AG20443 (cell line): Measurements from ENCODE around the gene MMP7.

Experiments
- DNase-seq: peaks from one replicate; pipeline ENCODE4 v3.0.0; 2012; ENCODE audit warnings: low spot score, mixed read lengths

MMP7 gene

DNA sequence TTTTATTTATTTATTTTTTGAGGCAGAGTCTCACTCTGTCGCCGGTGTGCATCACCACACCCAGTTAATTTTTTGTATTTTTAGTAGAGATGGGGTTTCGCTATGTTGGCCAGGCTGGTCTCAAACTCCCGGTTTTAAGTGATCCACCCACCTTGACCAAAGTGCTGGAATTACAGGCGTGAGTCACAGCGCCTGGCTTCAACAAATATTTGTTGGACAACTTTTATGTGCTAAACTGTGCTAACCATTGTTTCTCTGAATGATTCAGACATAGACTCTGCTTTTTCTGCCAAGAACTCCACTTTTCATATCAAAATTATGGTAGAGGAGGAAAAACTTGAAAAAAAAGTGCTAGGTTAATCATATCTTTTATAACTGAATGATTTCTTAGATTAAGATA lies 36.3 kb downstream of the MMP7 start:
- DNase-seq, result peak; percentile 15

DNA sequence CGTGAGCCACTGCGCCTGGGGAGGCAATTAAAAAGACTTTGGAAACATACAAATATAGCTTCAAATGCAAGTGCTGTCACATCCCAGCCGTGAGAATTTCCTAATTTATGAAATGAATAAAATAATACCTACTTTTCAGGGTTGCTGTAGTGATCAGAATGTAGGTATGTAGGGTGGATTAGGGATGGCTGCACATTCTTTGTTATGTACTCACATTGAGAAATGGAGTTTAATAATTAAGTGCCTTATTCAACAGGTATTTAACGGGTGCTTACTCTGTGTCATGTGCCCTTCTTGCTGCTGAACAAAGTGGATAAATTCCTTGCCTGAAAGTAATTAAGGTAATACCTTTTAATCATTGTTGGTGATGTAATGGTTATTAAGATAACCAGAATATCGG lies 37.0 kb downstream of the MMP7 start:
- DNase-seq, result no peak

- DNase-seq, result no peak
These were observed 38.6 kb downstream of the MMP7 start for GRCh38 chr11:102491969-102492368.

GRCh38 chr11:102489186-102490145 lies 41.1 kb downstream of the MMP7 start:
- no peak for DNase-seq

- no peak for DNase-seq
These were observed 42.3 kb downstream of the MMP7 start for GRCh38 chr11:102488208-102488607.

GRCh38 chr11:102487214-102487613 lies 43.3 kb downstream of the MMP7 start:
- DNase-seq, result no peak

DNA sequence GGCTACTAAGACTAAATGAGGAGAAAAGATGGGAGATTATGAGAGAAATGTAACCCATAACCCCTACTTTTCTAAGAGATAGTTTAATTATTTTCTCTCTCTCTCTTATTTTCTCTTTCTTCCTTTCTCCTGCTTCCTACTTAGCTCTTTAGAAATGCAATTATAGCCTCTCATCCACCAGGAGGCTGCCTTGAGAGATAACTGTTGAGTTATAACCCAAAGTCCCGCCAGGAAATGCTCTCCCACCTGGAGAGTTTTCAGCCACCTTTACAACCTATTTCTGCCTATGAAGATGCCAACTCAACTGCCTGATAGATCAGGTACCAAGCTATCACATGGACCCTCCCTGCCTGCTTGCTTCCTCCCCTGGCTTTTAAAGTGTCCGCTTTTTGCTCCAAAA lies 44.0 kb downstream of the MMP7 start:
- DNase-seq, result no peak

GRCh38 chr11:102485095-102485722 lies 45.3 kb downstream of the MMP7 start:
- no peak for DNase-seq

DNA sequence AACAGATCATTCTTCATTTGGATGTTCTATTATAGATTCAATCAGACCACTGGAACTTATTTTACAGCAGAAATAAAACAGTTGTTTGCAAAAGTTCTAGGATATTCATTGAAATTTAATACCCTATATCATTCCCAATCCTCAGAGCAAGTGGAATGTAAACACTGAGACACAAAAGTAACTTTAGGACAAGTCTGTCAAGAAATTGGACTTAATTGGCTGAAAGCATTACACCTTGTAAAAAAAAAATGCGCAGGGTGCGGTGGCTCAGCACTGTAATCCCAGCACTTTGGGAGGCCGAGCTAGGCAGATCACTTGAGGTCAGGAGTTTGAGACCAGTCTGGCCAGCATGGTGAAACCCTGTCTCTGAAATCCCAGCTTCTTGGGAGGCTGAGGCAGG lies 48.1 kb downstream of the MMP7 start:
- DNase-seq, result no peak

DNA sequence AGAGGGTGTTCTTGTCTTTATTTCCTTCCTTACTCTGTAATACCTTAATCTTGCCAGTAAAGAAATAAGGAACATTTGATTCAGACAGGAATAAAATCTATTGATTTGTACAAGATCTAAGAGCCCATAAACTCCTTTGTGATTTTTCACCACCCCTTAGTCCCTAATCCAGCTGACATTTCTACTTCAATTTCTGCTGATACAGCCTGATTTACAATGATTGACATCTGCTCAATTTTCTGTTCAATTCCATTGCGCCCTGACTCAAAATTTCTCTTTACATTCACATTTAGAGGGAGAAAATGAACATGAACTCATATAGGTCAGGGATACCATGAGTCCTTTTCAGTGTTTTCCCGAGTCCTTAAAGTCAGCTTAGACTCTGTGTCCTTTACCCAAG lies 50.8 kb downstream of the MMP7 start:
- no peak for DNase-seq

DNA sequence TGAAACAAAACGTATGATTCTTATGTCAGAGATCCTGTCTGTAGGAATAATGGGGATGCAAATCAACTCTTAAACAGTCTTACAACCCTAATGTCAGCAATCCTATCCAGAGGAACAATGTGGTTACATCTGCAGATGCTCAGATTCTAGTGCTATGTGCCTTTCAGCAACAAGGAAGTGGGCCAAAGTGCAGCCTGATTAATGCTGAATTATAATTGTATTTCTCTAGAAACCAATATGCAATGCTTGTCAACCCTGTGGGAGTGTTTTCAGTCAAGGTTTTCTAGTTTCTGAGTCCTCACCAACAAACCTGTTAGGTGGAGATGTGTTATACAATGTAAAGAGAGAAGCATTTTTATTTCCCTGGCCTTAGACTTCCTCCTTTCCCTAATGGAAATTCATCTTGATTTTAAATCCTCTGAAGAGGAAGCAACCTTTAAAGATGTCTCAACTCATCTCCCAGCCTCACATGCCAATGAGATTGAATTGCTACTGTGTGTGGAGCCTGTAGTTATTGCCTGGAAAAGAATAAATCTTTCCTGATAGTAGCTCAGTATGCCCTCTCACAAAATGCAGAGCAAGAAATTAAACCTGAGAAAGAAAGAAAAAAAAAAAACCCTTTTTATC lies 51.8 kb downstream of the MMP7 start:
- DNase-seq, result no peak

- no peak for DNase-seq
These were observed 53.7 kb downstream of the MMP7 start for GRCh38 chr11:102476812-102477211.

GRCh38 chr11:102476069-102476468 lies 54.5 kb downstream of the MMP7 start:
- DNase-seq, result no peak

DNA sequence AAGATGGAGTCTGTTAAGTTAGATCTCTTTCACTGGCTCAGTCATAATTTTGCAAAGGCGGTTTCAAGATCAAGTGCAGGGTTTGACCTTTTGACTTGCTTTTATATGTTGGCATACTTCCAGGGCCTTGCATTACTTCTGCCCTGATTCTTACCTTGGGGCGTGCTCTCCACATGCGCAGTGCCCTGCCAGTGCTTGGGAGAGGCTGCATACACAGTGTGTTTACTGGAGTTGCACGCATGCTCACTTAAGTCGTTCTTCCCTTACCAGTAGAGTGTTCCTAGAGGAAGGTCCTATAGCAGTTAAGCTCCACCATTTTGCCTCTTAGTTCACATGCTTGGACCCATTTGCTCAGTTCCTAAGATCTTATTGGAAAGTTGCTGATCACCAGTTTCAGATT lies 57.0 kb downstream of the MMP7 start:
- DNase-seq, result no peak

- DNase-seq, result no peak
These were observed 58.4 kb downstream of the MMP7 start for GRCh38 chr11:102472127-102472526.

GRCh38 chr11:102471474-102471873 lies 59.1 kb downstream of the MMP7 start:
- DNase-seq, result no peak
